Measurements from ENCODE around the gene CACNA1I.

The CACNA1I gene

GRCh38 chr22:39666926-39667325, 96.4 kb downstream of the CACNA1I start:
- DNase-seq (ENCODE audit: low read depth), result no peak
- no peak overlapping the region for H3K4me3 ChIP-seq (ENCODE audit: low read depth, low read length)
- no peak for TF ChIP-seq CTCF (IDR thresholded peaks at IDR 0.05; ENCODE audit: control insufficient read depth, extremely low read depth, insufficient read depth)

DNA sequence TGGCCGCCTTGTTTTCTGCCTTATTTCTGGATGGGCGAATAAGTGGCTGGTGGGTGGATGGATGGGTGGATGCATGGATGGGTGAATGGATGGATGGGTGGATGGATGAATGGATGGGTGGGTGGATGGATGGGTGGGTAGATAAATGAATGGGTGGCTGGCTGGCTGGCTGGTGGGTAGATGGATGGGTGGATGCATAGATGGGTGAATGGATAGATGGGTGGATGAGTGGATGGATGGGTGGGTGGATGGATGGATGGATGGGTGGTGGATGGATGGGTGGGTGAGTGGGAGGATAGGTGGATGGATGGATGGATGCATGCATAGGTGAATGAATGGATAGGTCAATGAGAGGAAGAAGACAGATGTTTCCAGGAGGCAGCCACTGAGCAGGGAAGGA, 98.9 kb downstream of the CACNA1I start:
- DNase-seq (ENCODE audit: low read depth), result no peak
- no peak overlapping the region for H3K4me3 ChIP-seq (ENCODE audit: low read depth, low read length)
- TF ChIP-seq CTCF (IDR thresholded peaks at IDR 0.05; ENCODE audit: control insufficient read depth, extremely low read depth, insufficient read depth), result no peak

DNA sequence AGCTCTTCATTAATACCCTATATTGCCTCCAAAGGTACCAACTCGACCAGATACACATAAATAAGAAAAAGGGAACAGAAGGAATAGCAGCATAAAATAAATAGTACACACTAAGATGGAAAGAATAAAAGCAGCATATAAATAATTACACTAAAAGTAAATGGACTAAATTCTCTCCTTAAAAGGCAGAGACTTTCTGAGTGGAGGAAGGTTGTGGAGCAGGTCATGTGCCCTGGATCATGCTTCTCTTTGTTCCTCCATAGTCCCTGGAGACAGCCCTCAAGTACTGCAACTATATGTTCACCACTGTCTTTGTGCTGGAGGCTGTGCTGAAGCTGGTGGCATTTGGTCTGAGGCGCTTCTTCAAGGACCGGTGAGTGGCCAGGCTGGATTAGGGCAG, 101.4 kb downstream of the CACNA1I start:
- no peak for TF ChIP-seq CTCF (IDR thresholded peaks at IDR 0.05; ENCODE audit: control insufficient read depth, extremely low read depth, insufficient read depth)
- H3K4me3 ChIP-seq (ENCODE audit: low read depth, low read length), result no peak overlapping the region
- no peak for DNase-seq (ENCODE audit: low read depth)

DNA sequence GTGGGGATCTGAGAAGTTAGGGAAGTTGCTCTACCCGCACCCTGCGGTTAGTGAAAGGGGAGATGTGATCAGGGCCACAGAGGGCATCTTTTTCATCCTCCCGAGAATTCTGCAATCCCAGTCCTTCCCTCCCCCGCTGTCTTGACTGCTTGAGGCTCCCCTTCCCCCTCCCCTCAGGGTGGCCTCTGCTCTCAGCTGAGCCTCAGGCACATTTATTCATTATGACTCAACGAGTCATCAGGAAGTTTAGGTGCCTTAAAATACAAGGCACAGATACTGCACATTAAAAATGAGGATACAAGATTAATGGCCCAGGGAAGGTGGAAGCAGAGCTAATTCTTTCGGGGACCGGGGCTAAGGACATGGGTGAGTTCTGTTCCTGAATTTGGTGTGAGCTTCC, 104.0 kb downstream of the CACNA1I start:
- no peak for DNase-seq (ENCODE audit: low read depth)
- no peak overlapping the region for H3K4me3 ChIP-seq (ENCODE audit: low read depth, low read length)
- TF ChIP-seq CTCF (IDR thresholded peaks at IDR 0.05; ENCODE audit: control insufficient read depth, extremely low read depth, insufficient read depth), result no peak

DNA sequence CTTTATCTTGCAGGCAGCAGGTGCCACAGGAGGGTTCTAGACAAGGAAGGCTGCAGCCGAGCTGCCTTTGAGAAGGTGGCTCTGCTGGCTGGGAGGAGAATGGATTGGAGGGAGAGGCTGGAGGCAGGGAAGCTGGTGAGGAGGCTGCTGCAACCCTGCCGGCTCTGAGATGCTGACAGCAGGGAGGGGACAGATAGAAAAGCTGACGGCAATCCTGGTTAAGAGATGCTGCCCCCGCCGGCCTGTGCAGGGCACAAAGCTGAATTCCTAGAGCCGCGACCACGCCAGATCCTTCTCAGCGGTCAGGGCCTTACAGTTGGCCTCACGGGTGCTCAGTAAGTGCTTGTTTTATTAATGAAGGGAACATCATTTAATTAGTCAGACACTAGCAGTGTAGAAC, 105.4 kb downstream of the CACNA1I start:
- no peak for TF ChIP-seq CTCF (IDR thresholded peaks at IDR 0.05; ENCODE audit: control insufficient read depth, extremely low read depth, insufficient read depth)

DNA sequence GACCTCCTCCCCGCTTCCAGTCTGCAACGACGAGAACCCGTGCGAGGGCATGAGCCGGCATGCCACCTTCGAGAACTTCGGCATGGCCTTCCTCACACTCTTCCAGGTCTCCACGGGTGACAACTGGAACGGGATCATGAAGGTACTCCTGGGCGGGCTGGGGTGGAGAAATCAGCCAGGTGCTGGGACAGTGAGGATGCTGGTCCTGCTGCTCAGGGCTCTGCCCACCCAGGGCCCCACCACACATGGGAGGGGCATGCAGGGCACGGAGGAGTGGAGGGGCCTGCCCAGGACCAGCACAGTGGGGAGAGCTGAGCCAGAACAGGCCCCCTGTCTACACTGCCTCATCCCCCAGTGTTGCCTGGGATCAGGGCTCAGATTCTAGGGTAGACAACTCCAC, 107.4 kb downstream of the CACNA1I start:
- DNase-seq (ENCODE audit: low read depth), result no peak
- no peak overlapping the region for H3K4me3 ChIP-seq (ENCODE audit: low read depth, low read length)
- TF ChIP-seq CTCF (IDR thresholded peaks at IDR 0.05; ENCODE audit: control insufficient read depth, extremely low read depth, insufficient read depth), result no peak

More for the DNA sequence above, 105.4 kb downstream of the CACNA1I start:
- DNase-seq (ENCODE audit: low read depth), result no peak
- H3K4me3 ChIP-seq (ENCODE audit: low read depth, low read length), result no peak overlapping the region

DNA sequence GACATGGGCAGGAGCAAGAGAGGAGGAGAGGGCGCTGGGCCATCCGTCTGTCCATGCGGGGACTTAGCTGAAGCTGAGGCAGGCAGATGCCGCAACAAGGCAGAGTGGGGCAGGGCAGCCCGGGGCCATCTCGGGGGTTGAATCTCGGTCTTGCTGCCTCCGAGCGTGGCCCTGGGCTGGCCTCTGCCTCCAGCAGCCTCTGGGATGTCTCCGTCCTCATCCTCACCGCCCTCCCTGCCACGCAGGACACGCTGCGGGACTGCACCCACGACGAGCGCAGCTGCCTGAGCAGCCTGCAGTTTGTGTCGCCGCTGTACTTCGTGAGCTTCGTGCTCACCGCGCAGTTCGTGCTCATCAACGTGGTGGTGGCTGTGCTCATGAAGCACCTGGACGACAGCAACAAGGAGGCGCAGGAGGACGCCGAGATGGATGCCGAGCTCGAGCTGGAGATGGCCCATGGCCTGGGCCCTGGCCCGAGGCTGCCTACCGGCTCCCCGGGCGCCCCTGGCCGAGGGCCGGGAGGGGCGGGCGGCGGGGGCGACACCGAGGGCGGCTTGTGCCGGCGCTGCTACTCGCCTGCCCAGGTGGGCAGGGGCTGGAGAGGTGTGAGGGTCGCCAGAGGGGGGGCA, 108.4 kb downstream of the CACNA1I start:
- no peak overlapping the region for H3K4me3 ChIP-seq (ENCODE audit: low read depth, low read length)
- no peak for TF ChIP-seq CTCF (IDR thresholded peaks at IDR 0.05; ENCODE audit: control insufficient read depth, extremely low read depth, insufficient read depth)
- no peak for DNase-seq (ENCODE audit: low read depth)

Measured in LNCaP clone FGC (cell line).